Esophagus (tissue), 2 donors: ENCODE data around the gene ADAMTS16. TPM values are rescaled to one million over a fixed set of nuclear protein-coding genes. Genes with fewer than 3 reads are reported as not detected.

Source experiments
- H3K27ac ChIP-seq, 2 donors: one replicate each; pipeline ENCODE4 v1.5.1; 2013; ENCODE audit warnings: low read depth in 2 of 2, mild to moderate bottlenecking in 2 of 2, inconsistent platforms in 1 of 2, low read length in 1 of 2, moderate library complexity in 1 of 2
- H3K27me3 ChIP-seq, 2 donors: one replicate each; pipeline ENCODE4 v1.6.1; 2013; ENCODE audit warnings: low read length in 2 of 2, control low read depth in 1 of 2, mild to moderate bottlenecking in 1 of 2; ENCODE audit not compliant: insufficient read depth in 2 of 2, control insufficient read depth in 1 of 2
- H3K36me3 ChIP-seq, 2 donors: one replicate each; pipeline ENCODE4 v1.6.1; 2013; ENCODE audit warnings: low read length in 1 of 2; ENCODE audit not compliant: control insufficient read depth in 2 of 2, insufficient read depth in 2 of 2
- H3K4me1 ChIP-seq, 2 donors: one replicate each; pipeline ENCODE4 v1.6.1; 2013; ENCODE audit warnings: low read length in 1 of 2; ENCODE audit not compliant: control insufficient read depth in 2 of 2, insufficient read depth in 2 of 2
- H3K4me3 ChIP-seq, 2 donors: one replicate each; pipeline ENCODE4 v1.5.1; 2013; ENCODE audit warnings: low read length in 2 of 2, mild to moderate bottlenecking in 2 of 2, low read depth in 1 of 2, moderate library complexity in 1 of 2
- H3K9me3 ChIP-seq, 2 donors: one replicate each; pipeline ENCODE4 v1.6.1; 2013; ENCODE audit warnings: mild to moderate bottlenecking in 2 of 2, low read depth in 1 of 2, low read length in 1 of 2, moderate library complexity in 1 of 2; ENCODE audit not compliant: control insufficient read depth in 2 of 2, insufficient read depth in 1 of 2
- WGBS, 2 donors: extraction: QIAGEN DNeasy Blood & Tissue Kit; methylation state at CpG; one replicate each; pipeline ENCODE4 v1.1.7; 2013; 5-methylcytosine and 5-hydroxymethylcytosine counted together
- polyA plus RNA-seq, 2 donors: library from polyadenylated mRNA; stranded (reverse); fragments of 200-250 nt; gene quantifications; one replicate each; pipeline ENCODE4 v1.2.3, GENCODE V29; 2013
- donor health status: healthy with polysubstance abuse.
- donor health status: Bipolar disorder and iron deficiency.

The ADAMTS16 gene
- polyA plus RNA-seq, 2 donors: not detected

DNA sequence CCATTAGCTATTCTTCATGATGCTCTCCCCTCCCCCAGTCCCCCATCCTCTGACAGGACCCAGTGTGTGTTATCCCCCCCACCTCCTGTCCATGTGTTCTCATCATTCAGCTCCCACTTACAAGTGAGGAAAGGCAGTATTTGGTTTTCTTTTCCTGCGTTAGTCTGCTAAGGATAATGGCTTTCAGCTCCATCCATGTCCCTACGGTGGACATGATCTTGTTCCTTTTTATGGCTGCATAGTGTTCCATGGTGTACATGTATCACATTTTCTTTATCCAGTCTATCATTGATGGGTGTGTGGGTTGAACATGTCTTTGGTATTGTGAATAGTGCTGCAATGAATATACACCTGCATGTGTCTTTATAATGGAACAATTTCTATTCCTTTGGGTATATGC is 181.0 kb downstream of the ADAMTS16 start:
- H3K36me3 ChIP-seq: no peaks in the 10 kb centered on the region
- WGBS, 2 donors: 94 to 95% methylated on average over 2 of the region's 2 CpGs
- H3K4me3 ChIP-seq: no peak overlapping the region
- H3K27me3 ChIP-seq: no peaks in the 10 kb centered on the region
- H3K27ac ChIP-seq: no peak overlapping the region
- H3K9me3 ChIP-seq: no peaks in the 10 kb centered on the region
- no peaks in the 10 kb centered on the region for H3K4me1 ChIP-seq

DNA sequence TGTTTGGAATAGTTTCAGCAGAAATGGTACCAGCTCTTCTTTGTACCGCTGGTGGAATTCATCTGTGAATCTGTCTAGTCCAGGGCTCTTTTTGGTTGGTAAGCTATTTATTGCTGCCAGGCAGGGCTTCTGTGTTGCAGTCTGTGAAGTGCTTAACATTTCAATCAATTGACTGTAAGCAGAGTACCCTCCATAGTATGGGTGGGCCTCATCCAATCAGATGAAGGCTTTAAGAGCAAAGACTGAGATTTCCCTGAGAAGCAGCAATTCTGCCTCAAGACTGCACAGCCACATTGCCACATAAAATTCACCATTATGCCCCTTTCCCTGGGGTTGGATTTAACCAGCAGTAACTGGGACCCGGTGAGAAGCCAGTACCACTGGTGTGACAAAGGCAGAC is 183.4 kb downstream of the ADAMTS16 start:
- Histone ChIP-seq H3K27me3 (no peaks in the 10 kb centered on the region), H3K27ac (no peak overlapping the region), H3K4me1 (no peaks in the 10 kb centered on the region), H3K4me3 (no peak overlapping the region), H3K9me3 (peaks cover 0 to 4% of the 10 kb centered on the region in 2 donors), H3K36me3 (no peaks in the 10 kb centered on the region)
- WGBS, 2 donors: 96 to 100% methylated on average over 2 of the region's 2 CpGs

DNA sequence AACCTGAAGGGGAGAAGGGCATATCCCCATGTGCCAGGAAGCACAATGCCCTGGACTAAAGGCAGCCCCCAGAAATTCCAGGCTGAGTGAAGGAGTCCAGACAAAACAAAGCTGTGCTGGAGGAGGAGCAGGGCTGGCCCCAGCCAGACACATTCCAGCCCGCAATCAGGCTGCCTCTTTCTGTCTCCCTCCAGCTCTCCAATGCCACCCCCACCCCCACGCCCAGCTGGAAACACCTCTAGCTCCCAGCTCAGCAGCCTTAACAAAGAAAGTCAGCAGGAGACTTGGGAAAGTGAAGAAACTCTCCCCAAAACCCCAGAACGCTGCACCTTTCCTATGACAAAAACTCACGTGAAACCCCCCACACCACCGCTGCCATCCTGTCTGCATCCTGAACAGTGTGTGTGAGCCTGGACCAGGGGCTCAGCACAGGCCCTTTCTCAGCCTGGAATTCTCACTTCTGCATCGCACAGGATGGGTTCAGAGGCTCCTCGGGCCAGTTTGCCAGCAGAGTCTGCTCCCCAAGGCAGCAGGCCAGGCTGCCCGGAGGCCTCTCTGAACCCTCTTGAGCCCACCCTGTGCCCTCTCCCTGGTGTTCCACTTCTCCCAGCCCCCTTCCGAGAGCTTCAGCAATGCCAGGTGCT is 186.1 kb downstream of the ADAMTS16 start:
- Histone ChIP-seq H3K4me1 (no peaks in the 10 kb centered on the region), H3K27ac (no peak overlapping the region), H3K27me3 (no peaks in the 10 kb centered on the region), H3K9me3 (peaks cover 0 to 4% of the 10 kb centered on the region in 2 donors), H3K4me3 (no peak overlapping the region), H3K36me3 (no peaks in the 10 kb centered on the region)
- WGBS, 2 donors: 72 to 78% methylated on average over 9 of the region's 9 CpGs

DNA sequence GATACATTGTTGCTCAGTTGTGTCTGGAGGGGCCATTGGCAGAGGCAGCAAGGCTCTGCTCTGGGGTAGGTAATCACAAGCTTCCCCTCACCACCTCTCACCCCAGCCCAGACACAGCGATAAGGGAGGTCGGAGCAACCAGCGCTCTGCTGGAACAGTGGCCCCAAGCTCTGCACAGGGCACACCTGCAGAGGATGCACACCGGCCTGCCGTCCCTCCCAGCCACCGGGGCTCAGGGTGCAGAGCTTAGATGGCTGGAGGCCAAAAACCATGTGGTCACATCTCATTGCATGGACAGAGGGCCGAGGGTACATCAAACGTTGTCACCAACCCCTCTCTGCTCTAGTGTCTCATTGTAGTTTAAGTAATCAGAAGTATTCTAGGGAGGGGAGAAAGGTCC is 187.0 kb downstream of the ADAMTS16 start:
- no peaks in the 10 kb centered on the region for H3K36me3 ChIP-seq
- no peak overlapping the region for H3K27ac ChIP-seq
- H3K27me3 ChIP-seq: no peaks in the 10 kb centered on the region
- no peaks in the 10 kb centered on the region for H3K4me1 ChIP-seq
- H3K4me3 ChIP-seq: no peak overlapping the region
- H3K9me3 ChIP-seq: peaks cover 0 to 4% of the 10 kb centered on the region in 2 donors
- WGBS, 2 donors: 86 to 96% methylated on average over 8 of the region's 8 CpGs

DNA sequence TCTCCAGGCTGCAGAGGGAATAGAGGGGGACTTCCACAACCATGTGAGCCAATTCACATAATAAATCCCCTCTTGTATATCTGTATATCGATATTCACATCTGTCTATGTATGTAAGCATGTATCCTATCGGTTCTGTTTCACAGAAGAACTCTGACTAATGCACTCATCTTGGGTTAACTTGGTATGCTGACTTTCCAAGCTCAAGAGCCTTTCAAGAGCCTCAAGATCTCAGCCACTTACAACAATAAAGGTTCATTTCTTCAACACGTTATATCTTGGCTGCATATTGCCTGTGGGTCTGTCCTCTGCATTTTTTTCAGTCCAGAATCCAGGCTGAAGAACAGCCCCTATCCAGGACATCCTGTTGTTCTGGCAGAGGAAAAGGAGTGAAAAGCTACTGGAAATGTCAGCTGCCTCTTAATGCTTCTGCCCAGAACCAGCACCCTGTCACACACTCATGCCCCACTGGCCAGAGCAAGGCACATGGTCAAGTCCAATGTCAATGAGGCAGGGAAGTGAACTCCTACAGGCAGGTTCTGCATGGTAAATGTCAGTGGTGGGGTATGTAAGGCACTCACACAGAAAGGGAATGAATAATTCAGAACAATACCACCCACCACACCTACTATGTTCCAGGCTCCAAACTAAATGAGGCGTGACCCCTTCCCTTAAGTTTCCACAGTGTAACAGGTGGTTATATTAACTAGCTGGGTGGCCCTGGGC is 190.8 kb downstream of the ADAMTS16 start:
- no peaks in the 10 kb centered on the region for H3K4me1 ChIP-seq
- H3K36me3 ChIP-seq: no peaks in the 10 kb centered on the region
- H3K27me3 ChIP-seq: no peaks in the 10 kb centered on the region
- H3K4me3 ChIP-seq: no peak overlapping the region
- 79 to 82% methylated on average over 4 of the region's 4 CpGs for WGBS, 2 donors
- H3K27ac ChIP-seq: no peak overlapping the region
- peaks cover 0 to 4% of the 10 kb centered on the region in 2 donors for H3K9me3 ChIP-seq

DNA sequence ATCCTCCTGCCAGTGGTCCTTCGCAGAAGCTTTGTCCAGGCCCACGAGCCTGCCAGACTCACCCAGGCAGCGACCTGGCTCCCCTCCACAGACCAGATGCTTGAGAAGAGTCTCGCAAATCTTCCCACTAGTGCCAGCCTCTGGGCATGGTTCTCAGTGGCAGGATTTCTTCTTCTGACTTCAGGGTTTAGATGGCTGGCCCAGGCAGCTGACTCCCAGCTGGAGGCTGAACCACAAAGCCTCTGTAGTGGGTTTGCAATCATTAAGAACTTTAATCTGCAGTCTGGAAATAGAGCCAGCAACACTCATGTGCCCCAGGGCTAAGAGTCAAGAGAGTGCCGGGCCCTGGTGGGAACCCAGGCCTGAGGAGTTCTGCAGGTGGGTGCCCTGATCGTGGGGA is 191.7 kb downstream of the ADAMTS16 start:
- Histone ChIP-seq H3K27ac (no peak overlapping the region), H3K9me3 (peaks cover 2 to 4% of the 10 kb centered on the region in 2 donors), H3K27me3 (no peaks in the 10 kb centered on the region), H3K4me3 (no peak overlapping the region), H3K4me1 (no peaks in the 10 kb centered on the region), H3K36me3 (no peaks in the 10 kb centered on the region)
- WGBS, 2 donors: 73 to 77% methylated on average over 6 of the region's 6 CpGs

DNA sequence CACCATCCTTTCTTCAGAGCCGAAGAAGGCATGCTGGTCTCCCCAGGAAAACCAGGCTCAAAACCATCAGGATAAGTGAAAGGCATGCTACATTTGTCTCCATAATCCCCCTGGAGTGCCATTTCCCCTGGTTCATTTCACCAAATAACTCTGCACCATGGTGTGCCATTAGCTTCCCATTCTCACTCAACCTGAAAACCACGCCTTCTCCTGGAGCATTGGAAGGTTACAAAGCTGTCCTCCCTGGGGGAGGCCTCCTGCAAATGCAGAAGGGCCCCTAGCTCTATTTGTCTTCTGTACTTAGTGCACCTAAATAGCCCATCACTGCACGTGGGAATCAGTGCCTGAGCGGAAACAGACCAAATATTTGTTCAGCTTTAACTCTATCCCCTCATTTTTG is 192.2 kb downstream of the ADAMTS16 start:
- no peaks in the 10 kb centered on the region for H3K4me1 ChIP-seq
- 77 to 78% methylated on average over 4 of the region's 4 CpGs for WGBS, 2 donors

DNA sequence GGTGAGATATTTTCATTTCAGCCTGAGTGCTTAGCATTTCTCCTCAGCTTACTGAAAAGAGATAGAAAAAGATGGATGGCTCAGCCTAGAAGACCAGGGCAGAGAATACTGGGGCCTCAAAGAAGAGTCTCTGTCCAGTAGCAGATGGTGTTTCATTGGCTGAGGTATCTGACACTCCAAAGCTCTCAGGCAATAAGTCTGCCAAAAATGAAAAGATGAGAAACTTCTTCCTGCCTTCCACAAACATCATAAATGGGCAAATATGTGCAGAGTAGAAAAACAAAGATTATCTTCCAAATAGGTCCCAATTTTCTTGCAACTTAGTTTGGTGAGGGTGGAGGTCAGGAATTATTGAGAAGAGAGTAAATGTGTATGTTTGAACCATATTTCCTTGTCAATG is 195.0 kb downstream of the ADAMTS16 start:
- Histone ChIP-seq H3K27ac (no peak overlapping the region), H3K4me1 (no peaks in the 10 kb centered on the region), H3K9me3 (peaks cover 0 to 2% of the 10 kb centered on the region in 2 donors), H3K4me3 (no peak overlapping the region), H3K36me3 (no peaks in the 10 kb centered on the region), H3K27me3 (no peaks in the 10 kb centered on the region)

More for the DNA sequence above, 192.2 kb downstream of the ADAMTS16 start:
- Histone ChIP-seq H3K27me3 (no peaks in the 10 kb centered on the region), H3K9me3 (peaks cover 2 to 4% of the 10 kb centered on the region in 2 donors), H3K36me3 (no peaks in the 10 kb centered on the region), H3K27ac (no peak overlapping the region), H3K4me3 (no peak overlapping the region)

DNA sequence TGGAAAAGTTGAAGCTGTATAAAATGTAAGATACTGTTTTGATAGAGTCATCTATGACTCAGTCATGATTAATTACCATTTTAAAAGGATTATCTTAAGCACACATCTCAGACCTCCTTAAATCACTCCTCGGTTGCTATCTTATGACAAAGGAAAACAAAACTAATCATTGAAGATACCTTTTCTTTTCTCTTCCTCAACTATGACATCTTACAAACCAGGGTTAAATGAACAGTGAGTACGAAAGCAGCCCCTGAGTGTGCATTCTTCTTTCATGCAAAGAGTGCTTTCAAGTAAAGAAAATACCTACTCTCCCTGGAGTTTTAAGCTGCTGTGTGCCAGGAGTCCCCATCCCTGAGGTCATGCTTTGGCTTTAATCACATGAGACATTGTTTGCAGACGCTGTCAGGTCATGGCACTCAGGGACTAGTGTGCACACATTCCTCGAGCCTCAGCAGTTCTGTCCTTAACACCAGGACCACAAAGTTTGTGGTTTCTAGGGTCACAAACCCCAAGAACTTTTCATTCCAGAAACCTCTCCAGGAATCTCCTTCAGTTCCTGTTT is 195.7 kb downstream of the ADAMTS16 start:
- Histone ChIP-seq H3K36me3 (no peaks in the 10 kb centered on the region), H3K27ac (no peak overlapping the region), H3K4me1 (no peaks in the 10 kb centered on the region), H3K9me3 (peaks cover 0 to 2% of the 10 kb centered on the region in 2 donors), H3K4me3 (no peak overlapping the region), H3K27me3 (no peaks in the 10 kb centered on the region)
- 13 to 30% methylated on average over 4 of the region's 4 CpGs for WGBS, 2 donors
